ENCODE data around the gene KRT38.

KRT38 gene

GRCh38 chr17:41393294-41393693 lies 47.5 kb downstream of the KRT38 start:
- Histone ChIP-seq H3K79me2 (no peaks in the 10 kb centered on the region), H3K36me3 (ENCODE audit: control insufficient read depth, insufficient read depth, low read length) (no peaks in the 10 kb centered on the region), H3K27ac (no peak overlapping the region), H3K4me2 (ENCODE audit: low read length) (no peak overlapping the region), H3K4me1 (no peaks in the 10 kb centered on the region), H3K4me3 (ENCODE audit: low read depth, low read length) (no peak overlapping the region), H2AFZ (no peak overlapping the region), H3K9ac (no peak overlapping the region), H3K9me3 (ENCODE audit: control insufficient read depth, low read length) (no peaks in the 10 kb centered on the region), H3K27me3 (ENCODE audit: control insufficient read depth, insufficient read depth, low read length) (no peaks in the 10 kb centered on the region)
- TF ChIP-seq CTCF (IDR thresholded peaks at IDR 0.05) = no peak

- no peaks in the 10 kb centered on the region for H3K79me2 ChIP-seq
- H3K9ac ChIP-seq = no peak overlapping the region
- H3K4me1 ChIP-seq = no peaks in the 10 kb centered on the region
- TF ChIP-seq CTCF (IDR thresholded peaks at IDR 0.05) = no peak
- no peaks in the 10 kb centered on the region for H3K36me3 ChIP-seq (ENCODE audit: control insufficient read depth, insufficient read depth, low read length)
- no peak overlapping the region for H2AFZ ChIP-seq
- H3K9me3 ChIP-seq (ENCODE audit: control insufficient read depth, low read length) = no peaks in the 10 kb centered on the region
- H3K4me3 ChIP-seq (ENCODE audit: low read depth, low read length) = no peak overlapping the region
- no peak overlapping the region for H3K27ac ChIP-seq
- H3K4me2 ChIP-seq (ENCODE audit: low read length) = no peak overlapping the region
- H3K27me3 ChIP-seq (ENCODE audit: control insufficient read depth, insufficient read depth, low read length) = no peaks in the 10 kb centered on the region
Measured at GRCh38 chr17:41392278-41392677, 48.5 kb downstream of the KRT38 start.

GRCh38 chr17:41391535-41391934 lies 49.2 kb downstream of the KRT38 start:
- Histone ChIP-seq H3K27me3 (ENCODE audit: control insufficient read depth, insufficient read depth, low read length) (no peaks in the 10 kb centered on the region), H3K27ac (no peak overlapping the region), H3K4me3 (ENCODE audit: low read depth, low read length) (no peak overlapping the region), H3K36me3 (ENCODE audit: control insufficient read depth, insufficient read depth, low read length) (no peaks in the 10 kb centered on the region), H3K4me2 (ENCODE audit: low read length) (no peak overlapping the region), H3K9ac (no peak overlapping the region), H3K9me3 (ENCODE audit: control insufficient read depth, low read length) (no peaks in the 10 kb centered on the region), H2AFZ (no peak overlapping the region), H3K79me2 (no peaks in the 10 kb centered on the region), H3K4me1 (no peaks in the 10 kb centered on the region)
- TF ChIP-seq CTCF (IDR thresholded peaks at IDR 0.05) = no peak

- Histone ChIP-seq H3K9me3 (ENCODE audit: control insufficient read depth, low read length) (no peaks in the 10 kb centered on the region), H3K4me3 (ENCODE audit: low read depth, low read length) (no peak overlapping the region), H3K27ac (no peak overlapping the region), H3K79me2 (no peaks in the 10 kb centered on the region), H3K4me1 (no peaks in the 10 kb centered on the region), H3K9ac (no peak overlapping the region), H3K36me3 (ENCODE audit: control insufficient read depth, insufficient read depth, low read length) (no peaks in the 10 kb centered on the region), H3K4me2 (ENCODE audit: low read length) (no peak overlapping the region), H2AFZ (no peak overlapping the region), H3K27me3 (ENCODE audit: control insufficient read depth, insufficient read depth, low read length) (no peaks in the 10 kb centered on the region)
- TF ChIP-seq CTCF (IDR thresholded peaks at IDR 0.05) = no peak
Measured at GRCh38 chr17:41390411-41390938, 50.3 kb downstream of the KRT38 start.

- H3K36me3 ChIP-seq (ENCODE audit: control insufficient read depth, insufficient read depth, low read length) = no peaks in the 10 kb centered on the region
- no peak overlapping the region for H3K4me3 ChIP-seq (ENCODE audit: low read depth, low read length)
- H2AFZ ChIP-seq = no peak overlapping the region
- H3K27ac ChIP-seq = no peak overlapping the region
- H3K4me1 ChIP-seq = no peaks in the 10 kb centered on the region
- H3K9me3 ChIP-seq (ENCODE audit: control insufficient read depth, low read length) = no peaks in the 10 kb centered on the region
- TF ChIP-seq CTCF (IDR thresholded peaks at IDR 0.05) = no peak
- no peaks in the 10 kb centered on the region for H3K27me3 ChIP-seq (ENCODE audit: control insufficient read depth, insufficient read depth, low read length)
- no peak overlapping the region for H3K9ac ChIP-seq
- no peaks in the 10 kb centered on the region for H3K79me2 ChIP-seq
- H3K4me2 ChIP-seq (ENCODE audit: low read length) = no peak overlapping the region
Measured at GRCh38 chr17:41387670-41388069, 53.1 kb downstream of the KRT38 start.
